Colonic mucosa (tissue), 4 donors: Measurements from ENCODE around the gene PPFIA2. TPM values are rescaled to one million over a fixed set of nuclear protein-coding genes. Genes with fewer than 3 reads are reported as not detected.

Experiments
- DNase-seq: peaks from one replicate; pipeline ENCODE4 v3.0.0-alpha.2; 2020
- H3K27ac ChIP-seq: fragments of 200-600 bp; one replicate; pipeline ENCODE4 v1.8.0; 2021
- H3K27me3 ChIP-seq: fragments of 200-600 bp; one replicate; pipeline ENCODE4 v1.8.0; 2021
- H3K36me3 ChIP-seq: fragments of 200-600 bp; one replicate; pipeline ENCODE4 v1.8.0; 2021
- H3K4me1 ChIP-seq: fragments of 200-600 bp; one replicate; pipeline ENCODE4 v1.8.0; 2021; ENCODE audit warnings: mild to moderate bottlenecking
- H3K4me3 ChIP-seq: fragments of 200-600 bp; one replicate; pipeline ENCODE4 v1.8.0; 2021
- H3K9ac ChIP-seq, 2 donors: one replicate each; pipeline ENCODE4 v1.7.0; 2013; ENCODE audit warnings: control low read depth in 2 of 2, low read depth in 2 of 2, low read length in 2 of 2
- H3K9me3 ChIP-seq: fragments of 200-600 bp; one replicate; pipeline ENCODE4 v1.8.0; 2021
- intact Hi-C: fragments of 100-400 bp; cut with DNase I; formaldehyde crosslinking; loops from one replicate; pipeline ENCODE4 v1.14.1; 2022
- total RNA-seq, 2 donors: library from RNA; stranded (reverse); fragmentation: NEBNext Ultra II Directional in 1 of 2; extraction: Animal tissue kit (Norgen Biotek cat#: 25700) in 1 of 2; gene quantifications; one replicate each; pipeline ENCODE4 v1.2.1, GENCODE V29; 2021
- TF ChIP-seq, protein P1 (sequence below): fragments of 200-600 bp; IDR thresholded peaks from one replicate; pipeline ENCODE4 v1.8.0; 2022; ENCODE audit warnings: antibody characterized with exemption, mild to moderate bottlenecking
- donor health status: healthy.
- donor health status: DM: no; HTN: no; CAD: no.
- donor health status: DM: no; HTN: no; CAD: no.

The PPFIA2 gene
- total RNA-seq, 2 donors from 2014 or later: 0.49 to 2.2 TPM

DNA sequence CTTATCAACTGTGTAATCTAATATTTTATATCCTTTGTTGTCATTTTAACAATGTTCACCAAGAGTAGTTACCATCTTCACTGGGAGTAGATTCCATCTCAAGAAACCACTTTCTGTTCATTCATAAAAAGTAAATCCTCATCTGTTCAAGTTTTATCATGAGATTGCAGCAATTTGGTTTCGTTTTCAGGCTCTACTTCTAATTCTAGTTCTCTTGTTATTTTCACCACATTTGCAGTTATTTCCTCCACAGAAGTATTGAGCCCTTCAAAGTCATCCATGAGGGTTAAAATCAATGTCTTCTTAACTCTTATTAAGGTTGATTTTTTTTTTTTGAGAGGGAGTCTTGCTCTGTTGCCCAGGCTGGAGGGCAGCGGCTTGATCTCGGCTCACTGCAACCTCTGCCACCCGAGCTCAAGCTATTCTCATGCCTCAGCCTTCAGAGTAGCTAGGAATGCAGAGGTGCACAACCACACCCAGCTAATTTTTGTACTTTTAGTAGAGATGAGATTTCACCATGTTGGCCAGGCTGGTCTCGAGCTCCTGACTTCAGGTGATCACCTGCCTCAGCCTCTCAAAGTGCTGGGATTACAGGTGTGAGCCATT is 404.7 kb downstream of the PPFIA2 start:
- TF ChIP-seq, protein P1, sequence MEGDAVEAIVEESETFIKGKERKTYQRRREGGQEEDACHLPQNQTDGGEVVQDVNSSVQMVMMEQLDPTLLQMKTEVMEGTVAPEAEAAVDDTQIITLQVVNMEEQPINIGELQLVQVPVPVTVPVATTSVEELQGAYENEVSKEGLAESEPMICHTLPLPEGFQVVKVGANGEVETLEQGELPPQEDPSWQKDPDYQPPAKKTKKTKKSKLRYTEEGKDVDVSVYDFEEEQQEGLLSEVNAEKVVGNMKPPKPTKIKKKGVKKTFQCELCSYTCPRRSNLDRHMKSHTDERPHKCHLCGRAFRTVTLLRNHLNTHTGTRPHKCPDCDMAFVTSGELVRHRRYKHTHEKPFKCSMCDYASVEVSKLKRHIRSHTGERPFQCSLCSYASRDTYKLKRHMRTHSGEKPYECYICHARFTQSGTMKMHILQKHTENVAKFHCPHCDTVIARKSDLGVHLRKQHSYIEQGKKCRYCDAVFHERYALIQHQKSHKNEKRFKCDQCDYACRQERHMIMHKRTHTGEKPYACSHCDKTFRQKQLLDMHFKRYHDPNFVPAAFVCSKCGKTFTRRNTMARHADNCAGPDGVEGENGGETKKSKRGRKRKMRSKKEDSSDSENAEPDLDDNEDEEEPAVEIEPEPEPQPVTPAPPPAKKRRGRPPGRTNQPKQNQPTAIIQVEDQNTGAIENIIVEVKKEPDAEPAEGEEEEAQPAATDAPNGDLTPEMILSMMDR: no peak

DNA sequence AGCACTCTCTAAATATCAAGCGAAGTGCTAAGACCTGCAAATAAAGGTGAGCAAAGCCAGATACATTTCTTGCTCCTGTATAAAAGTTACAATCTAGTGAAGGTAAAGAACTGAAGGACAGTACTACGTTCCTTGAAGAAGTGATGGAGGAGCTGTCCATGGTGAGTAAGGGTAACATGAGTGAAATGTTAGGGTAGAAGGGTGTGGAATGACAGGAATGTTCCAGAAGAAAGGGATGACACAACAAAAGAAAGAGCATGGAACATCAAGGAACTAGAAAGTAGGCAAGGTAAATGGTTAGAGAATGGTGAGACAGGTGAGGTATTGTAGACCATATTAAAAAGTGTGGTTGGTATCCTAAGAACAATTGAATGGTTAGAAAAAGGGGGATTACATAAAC is 408.8 kb downstream of the PPFIA2 start:
- TF ChIP-seq, protein P1: no peak
- H3K27ac ChIP-seq: no peak overlapping the region
- DNase-seq: no peak

More for the DNA sequence above, 404.7 kb downstream of the PPFIA2 start:
- no peak for DNase-seq
- Histone ChIP-seq H3K36me3 (no peaks in the 10 kb centered on the region), H3K27me3 (no peaks in the 10 kb centered on the region), H3K9me3 (no peaks in the 10 kb centered on the region), H3K4me1 (no peaks in the 10 kb centered on the region), H3K27ac (no peak overlapping the region), H3K4me3 (no peak overlapping the region), H3K9ac (no peak overlapping the region)
- intact Hi-C loops: no loop called here

DNA sequence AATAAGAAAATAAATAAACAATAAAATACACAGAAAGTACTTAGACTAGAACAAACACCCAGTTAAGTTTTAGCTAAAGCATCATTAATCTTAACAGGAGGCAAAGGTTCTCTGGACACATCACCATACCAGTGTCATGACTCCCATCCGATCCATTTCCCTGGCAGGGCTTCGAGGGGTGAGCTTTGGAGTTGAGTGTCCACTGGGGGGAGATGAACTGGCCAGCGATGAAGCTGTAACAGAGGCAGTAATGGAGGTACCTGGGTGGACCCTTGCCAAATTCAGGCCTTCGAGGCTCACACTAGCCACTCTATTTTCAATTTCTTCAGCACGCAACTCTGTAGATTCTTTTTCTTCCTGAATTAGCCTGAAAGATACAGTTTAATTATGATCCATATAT is 411.7 kb downstream of the PPFIA2 start:
- intact Hi-C loops: no loop called here
- H3K9me3 ChIP-seq: no peaks in the 10 kb centered on the region
- no peak for DNase-seq
- TF ChIP-seq, protein P1: no peak
- H3K4me1 ChIP-seq: no peaks in the 10 kb centered on the region
- no peak overlapping the region for H3K9ac ChIP-seq
- H3K27me3 ChIP-seq: no peaks in the 10 kb centered on the region
- no peaks in the 10 kb centered on the region for H3K36me3 ChIP-seq
- H3K4me3 ChIP-seq: no peak overlapping the region
- H3K27ac ChIP-seq: no peak overlapping the region

More for the DNA sequence above, 408.8 kb downstream of the PPFIA2 start:
- Histone ChIP-seq H3K4me3 (no peak overlapping the region), H3K36me3 (no peaks in the 10 kb centered on the region), H3K27me3 (no peaks in the 10 kb centered on the region), H3K9ac (no peak overlapping the region), H3K9me3 (no peaks in the 10 kb centered on the region), H3K4me1 (no peaks in the 10 kb centered on the region)
- intact Hi-C loops: no loop called here

DNA sequence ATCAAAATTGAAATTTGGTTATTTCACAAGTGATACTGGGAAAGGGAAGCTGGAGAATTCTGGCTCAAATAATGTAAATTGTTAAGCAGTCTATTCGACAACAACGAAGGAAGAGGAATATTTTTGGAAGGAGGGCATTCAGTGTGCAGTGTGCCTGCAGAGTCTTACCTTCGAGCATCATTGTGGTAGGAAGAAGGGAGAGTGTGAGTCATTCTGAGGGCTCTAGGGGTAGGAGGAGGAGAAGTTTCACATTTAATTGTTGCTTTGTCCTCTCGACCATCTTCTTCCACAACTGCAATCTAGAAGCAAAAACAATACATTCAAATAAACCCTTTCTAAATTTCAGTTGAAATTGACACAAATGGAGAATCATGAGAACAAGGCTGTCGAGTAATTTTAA is 418.2 kb downstream of the PPFIA2 start:
- DNase-seq: no peak
- intact Hi-C loops: no loop called here
- H3K9ac ChIP-seq: no peak overlapping the region
- H3K9me3 ChIP-seq: no peaks in the 10 kb centered on the region
- no peaks in the 10 kb centered on the region for H3K4me1 ChIP-seq
- TF ChIP-seq, protein P1: no peak
- H3K27ac ChIP-seq: no peak overlapping the region
- H3K36me3 ChIP-seq: no peaks in the 10 kb centered on the region
- H3K27me3 ChIP-seq: no peaks in the 10 kb centered on the region
- no peak overlapping the region for H3K4me3 ChIP-seq

DNA sequence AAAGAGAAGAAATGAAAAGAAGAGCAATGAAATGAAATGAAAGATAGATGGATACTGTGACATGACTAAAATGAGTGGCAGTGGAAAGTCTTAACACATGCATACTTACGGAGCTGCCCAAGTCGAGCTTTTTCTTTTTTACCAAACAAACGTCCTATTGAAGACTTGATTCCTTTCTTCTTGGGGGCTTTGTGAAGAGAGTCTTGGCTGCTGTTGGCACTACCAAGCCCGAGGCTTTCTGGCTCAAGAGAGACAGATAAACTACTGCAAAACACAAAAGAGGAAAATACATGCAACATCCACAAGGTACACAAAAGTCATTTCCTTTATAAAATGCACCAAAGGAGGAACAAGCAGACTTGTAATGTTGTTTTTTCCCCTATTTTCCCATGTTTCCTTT is 420.1 kb downstream of the PPFIA2 start:
- Histone ChIP-seq H3K27ac (no peak overlapping the region), H3K4me1 (no peaks in the 10 kb centered on the region), H3K4me3 (no peak overlapping the region), H3K9ac (no peak overlapping the region), H3K36me3 (no peaks in the 10 kb centered on the region), H3K27me3 (no peaks in the 10 kb centered on the region), H3K9me3 (no peaks in the 10 kb centered on the region)
- DNase-seq: no peak
- intact Hi-C loops: no loop called here
- TF ChIP-seq, protein P1: no peak
